Bronchial epithelial cell (primary cell): ENCODE measurements around the gene CD276. TPM values are rescaled to one million over a fixed set of nuclear protein-coding genes. Genes with fewer than 3 reads are reported as not detected.
A peak's percentile ranks its signal among the peaks of the same experiment; 100 is the strongest.

Source experiments
- DNase-seq: peaks from one replicate; pipeline ENCODE4 v3.0.0-alpha.2; 2010; ENCODE audit warnings: low read depth
- FAIRE-seq: peaks from 2 replicates; lab custom pipeline; 2011; peaks lifted over from hg19 to GRCh38; lab: Jason Lieb, UNC
- H3K27me3 ChIP-seq: 2 replicates; pipeline ENCODE4 v1.5.1; 2011; ENCODE audit warnings: low read length; ENCODE audit not compliant: control insufficient read depth, insufficient read depth
- H3K36me3 ChIP-seq: 2 replicates; pipeline ENCODE4 v1.5.1; 2011; ENCODE audit warnings: low read length; ENCODE audit not compliant: control insufficient read depth, insufficient read depth
- H3K4me3 ChIP-seq: 2 replicates; pipeline ENCODE4 v1.5.1; 2011; ENCODE audit warnings: mild to moderate bottlenecking, low read depth, low read length, control low read depth
- total RNA-seq: library from RNA; depleted of rRNA; stranded (reverse); fragments of >200 nt; gene quantifications from 2 replicates; pipeline ENCODE4 v1.2.1, GENCODE V29; 2014
- TF ChIP-seq, protein P1 (sequence below): IDR thresholded peaks from 2 replicates; pipeline ENCODE4 v1.5.1; 2011; ENCODE audit warnings: mild to moderate bottlenecking, moderate library complexity, low read length, control low read depth, inconsistent platforms; ENCODE audit not compliant: insufficient read depth, severe bottlenecking

CD276 gene
- total RNA-seq, 1 donor from 2014 or later: 21.9 TPM

DNA sequence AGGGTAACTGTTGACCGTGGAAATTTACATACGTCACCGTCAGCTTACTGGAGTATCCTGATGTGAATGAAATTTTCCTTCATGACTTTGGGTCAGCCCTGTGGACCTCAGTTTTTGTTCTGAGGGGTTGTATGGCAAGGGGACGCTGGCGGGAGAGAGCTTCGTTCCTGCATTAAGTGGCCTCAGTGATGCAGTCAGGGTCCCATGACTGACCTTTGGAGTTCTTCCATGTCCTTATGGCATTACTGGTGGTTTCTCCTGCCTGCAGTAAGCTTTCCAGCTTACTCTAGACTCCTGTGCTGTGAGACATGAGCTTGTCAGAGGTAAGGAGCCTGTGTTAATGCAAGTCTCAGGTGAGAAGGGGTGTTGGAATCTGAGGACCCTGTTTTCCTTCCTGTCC is 1.8 kb downstream of the CD276 start:
- TF ChIP-seq, protein P1, sequence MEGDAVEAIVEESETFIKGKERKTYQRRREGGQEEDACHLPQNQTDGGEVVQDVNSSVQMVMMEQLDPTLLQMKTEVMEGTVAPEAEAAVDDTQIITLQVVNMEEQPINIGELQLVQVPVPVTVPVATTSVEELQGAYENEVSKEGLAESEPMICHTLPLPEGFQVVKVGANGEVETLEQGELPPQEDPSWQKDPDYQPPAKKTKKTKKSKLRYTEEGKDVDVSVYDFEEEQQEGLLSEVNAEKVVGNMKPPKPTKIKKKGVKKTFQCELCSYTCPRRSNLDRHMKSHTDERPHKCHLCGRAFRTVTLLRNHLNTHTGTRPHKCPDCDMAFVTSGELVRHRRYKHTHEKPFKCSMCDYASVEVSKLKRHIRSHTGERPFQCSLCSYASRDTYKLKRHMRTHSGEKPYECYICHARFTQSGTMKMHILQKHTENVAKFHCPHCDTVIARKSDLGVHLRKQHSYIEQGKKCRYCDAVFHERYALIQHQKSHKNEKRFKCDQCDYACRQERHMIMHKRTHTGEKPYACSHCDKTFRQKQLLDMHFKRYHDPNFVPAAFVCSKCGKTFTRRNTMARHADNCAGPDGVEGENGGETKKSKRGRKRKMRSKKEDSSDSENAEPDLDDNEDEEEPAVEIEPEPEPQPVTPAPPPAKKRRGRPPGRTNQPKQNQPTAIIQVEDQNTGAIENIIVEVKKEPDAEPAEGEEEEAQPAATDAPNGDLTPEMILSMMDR: no peak
- FAIRE-seq: no peak
- Histone ChIP-seq H3K27me3 (no peaks in the 10 kb centered on the region), H3K4me3 (no peak overlapping the region), H3K36me3 (no peaks in the 10 kb centered on the region)
- no peak for DNase-seq

- TF ChIP-seq, protein P1: no peak
- Histone ChIP-seq H3K27me3 (no peaks in the 10 kb centered on the region), H3K36me3 (no peaks in the 10 kb centered on the region), H3K4me3 (no peak overlapping the region)
- DNase-seq (peak; percentile 79), FAIRE-seq (no peak)
These were observed 2.6 kb downstream of the CD276 start for GRCh38 chr15:73686781-73687256.

DNA sequence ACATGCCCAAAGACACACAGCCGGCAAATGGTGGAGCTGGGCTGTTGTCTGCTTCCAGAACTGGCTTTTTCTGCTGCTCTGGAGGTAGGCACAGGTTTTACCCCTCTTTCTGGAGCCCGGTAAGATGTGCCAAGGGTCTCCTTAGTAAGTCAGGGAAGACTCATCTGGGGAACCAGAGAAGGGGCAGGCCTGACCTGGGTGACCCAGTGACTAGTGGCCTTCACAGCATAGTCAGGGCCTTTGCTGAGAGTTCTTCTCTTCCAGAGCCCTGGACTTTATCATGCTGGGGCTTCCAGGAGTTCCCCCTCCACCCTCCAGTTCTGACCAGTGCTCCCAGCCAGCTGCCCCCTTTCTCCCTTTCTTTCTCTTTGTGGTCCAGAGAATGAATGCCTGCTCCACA is 3.2 kb downstream of the CD276 start:
- TF ChIP-seq, protein P1: no peak
- FAIRE-seq: no peak
- no peaks in the 10 kb centered on the region for H3K27me3 ChIP-seq

GRCh38 chr15:73688455-73688854 is 4.3 kb downstream of the CD276 start:
- FAIRE-seq (no peak), DNase-seq (no peak)

More for the DNA sequence above, 3.2 kb downstream of the CD276 start:
- H3K4me3 ChIP-seq: no peak overlapping the region
- no peak for DNase-seq
- no peaks in the 10 kb centered on the region for H3K36me3 ChIP-seq

GRCh38 chr15:73691396-73691795 is 7.2 kb downstream of the CD276 start:
- FAIRE-seq (no peak), DNase-seq (peak; percentile 76)
- H3K36me3 ChIP-seq: no peaks in the 10 kb centered on the region
- H3K27me3 ChIP-seq: no peaks in the 10 kb centered on the region
- TF ChIP-seq, protein P1: no peak
- no peak overlapping the region for H3K4me3 ChIP-seq

More at GRCh38 chr15:73688455-73688854, 4.3 kb downstream of the CD276 start:
- no peak overlapping the region for H3K4me3 ChIP-seq
- H3K27me3 ChIP-seq: no peaks in the 10 kb centered on the region
- no peaks in the 10 kb centered on the region for H3K36me3 ChIP-seq
- TF ChIP-seq, protein P1: no peak

- TF ChIP-seq, protein P1: no peak
- no peak for DNase-seq
- Histone ChIP-seq H3K4me3 (no peak overlapping the region), H3K27me3 (no peaks in the 10 kb centered on the region), H3K36me3 (peaks cover 2% of the 10 kb centered on the region)
- FAIRE-seq: no peak
These were observed 10.2 kb downstream of the CD276 start for GRCh38 chr15:73694419-73694818.
